H1 (cell line): ENCODE results near the gene RBM38. TPM values are rescaled to one million over a fixed set of nuclear protein-coding genes. Genes with fewer than 3 reads are reported as not detected.

Source experiments
- ASH2L ChIP-seq: fragments of 200-600, 300-600 bp; sonication (generic); IDR thresholded peaks from one replicate; pipeline ENCODE4 v1.7.1; 2017; ENCODE audit warnings: low read length
- ATF2 ChIP-seq: IDR thresholded peaks from 2 replicates; pipeline ENCODE4 v1.6.1; 2012; ENCODE audit warnings: low read length, inconsistent platforms
- BCL11A ChIP-seq, 2 experiments: IDR thresholded peaks; one replicate each; pipeline ENCODE4 v1.6.1; 2011; ENCODE audit warnings: low read depth in 2 of 2, low read length in 2 of 2, mild to moderate bottlenecking in 2 of 2
- BRCA1 ChIP-seq: IDR thresholded peaks from 2 replicates; pipeline ENCODE4 v1.6.1; 2012; ENCODE audit warnings: low read depth, low read length, improper control_type of control experiment
- CBX5 ChIP-seq: fragments of 300-800, 300-1000 bp; sonication (generic); IDR thresholded peaks from 2 replicates; pipeline ENCODE4 v1.7.1; 2016; ENCODE audit warnings: antibody characterized with exemption, low read length, low read depth
- CTCF ChIP-seq, 3 experiments: IDR thresholded peaks; 1 replicate in 2 of 3; 2 replicates in 1 of 3; pipeline versions ENCODE4 v1.5.1 to v1.6.1; 2011; ENCODE audit warnings: low read length in 3 of 3, mild to moderate bottlenecking in 3 of 3, inconsistent platforms in 2 of 3, low read depth in 1 of 3, moderate library complexity in 1 of 3; ENCODE audit not compliant: insufficient read depth in 1 of 3; ENCODE audit errors: control extremely low read depth in 1 of 3
- EP300 ChIP-seq, 2 experiments: IDR thresholded peaks; 1 replicate in 1 of 2; 2 replicates in 1 of 2; pipeline ENCODE4 v1.6.1; 2011 to 2012; ENCODE audit warnings: low read depth in 2 of 2, low read length in 2 of 2, mild to moderate bottlenecking in 2 of 2, borderline replicate concordance in 1 of 2, inconsistent platforms in 1 of 2, moderate library complexity in 1 of 2
- EZH2 ChIP-seq: fragments of 200-600 bp; sonication (generic); IDR thresholded peaks from 2 replicates; pipeline ENCODE4 v1.7.1; 2012; ENCODE audit warnings: low read depth, mild to moderate bottlenecking, moderate library complexity, low read length, inconsistent platforms; ENCODE audit not compliant: severe bottlenecking
- GABPA ChIP-seq: IDR thresholded peaks from 2 replicates; pipeline ENCODE4 v1.6.1; 2011; ENCODE audit warnings: mild to moderate bottlenecking, low read length, moderate library complexity, borderline replicate concordance; ENCODE audit not compliant: insufficient read depth
- GTF2F1 ChIP-seq: IDR thresholded peaks from 2 replicates; pipeline ENCODE4 v1.6.1; 2012; ENCODE audit warnings: low read depth, low read length, improper control_type of control experiment, borderline replicate concordance
- JUN ChIP-seq: IDR thresholded peaks from 2 replicates; pipeline ENCODE4 v1.6.1; 2011; ENCODE audit warnings: low read depth, mild to moderate bottlenecking, improper control_type of control experiment, low read length
- KDM1A ChIP-seq: fragments of 200-600, 300-600 bp; sonication (generic); IDR thresholded peaks from 2 replicates; pipeline ENCODE4 v1.7.1; 2016; ENCODE audit warnings: mild to moderate bottlenecking, low read length, borderline replicate concordance
- NANOG ChIP-seq: IDR thresholded peaks from 2 replicates; pipeline ENCODE4 v1.6.1; 2011; ENCODE audit warnings: low read length, low read depth, mild to moderate bottlenecking, inconsistent platforms; ENCODE audit not compliant: insufficient read depth, poor library complexity, severe bottlenecking
- POU5F1 ChIP-seq: IDR thresholded peaks from 2 replicates; pipeline ENCODE4 v1.6.1; 2011; ENCODE audit warnings: low read depth, mild to moderate bottlenecking, low read length, moderate library complexity
- RNF2 ChIP-seq: fragments of 200-900, 300-1000 bp; sonication (generic); IDR thresholded peaks from 2 replicates; pipeline ENCODE4 v1.7.1; 2016; ENCODE audit warnings: borderline replicate concordance, low read depth, mild to moderate bottlenecking, antibody characterized with exemption, low read length; ENCODE audit not compliant: poor library complexity, severe bottlenecking; ENCODE audit errors: missing control alignments
- SIN3A ChIP-seq, 2 experiments: IDR thresholded peaks in 1 of 2; conservative IDR thresholded peaks in 1 of 2; 2 replicates each; pipeline ENCODE4 v1.6.1; 2011 to 2012; ENCODE audit warnings: low read length in 2 of 2, improper control_type of control experiment in 1 of 2, low read depth in 1 of 2, mild to moderate bottlenecking in 1 of 2
- SIRT6 ChIP-seq: IDR thresholded peaks from one replicate; pipeline ENCODE4 v1.7.1; 2012; ENCODE audit warnings: low read length, inconsistent platforms
- TAF1 ChIP-seq: IDR thresholded peaks from 2 replicates; pipeline ENCODE4 v1.6.1; 2011; ENCODE audit warnings: mild to moderate bottlenecking, low read depth, low read length
- TCF12 ChIP-seq: IDR thresholded peaks from 2 replicates; pipeline ENCODE4 v1.6.1; 2011; ENCODE audit warnings: low read depth, mild to moderate bottlenecking, low read length
- polyA plus RNA-seq, 7 experiments: library from polyadenylated mRNA; depleted of rRNA in 3 of 7; stranded (reverse) in 5 of 7; unstranded in 2 of 7; fragments of >200 nt in 5 of 7; fragments of 200-250 nt in 2 of 7; gene quantifications; 1 replicate in 5 of 7; 2 replicates in 1 of 7; 4 replicates in 1 of 7; pipeline versions ENCODE4 v1.2.1 to v1.2.3, GENCODE V29; 2011 to 2013; ENCODE audit warnings: missing spikeins in 2 of 7, mixed read lengths in 2 of 7
- total RNA-seq: library from RNA; stranded (reverse); fragmentation: NEBNext Ultra II Directional; extraction: Animal tissue kit (Norgen Biotek cat#: 25700); gene quantifications from 2 replicates; pipeline ENCODE4 v1.2.1, GENCODE V29; 2021

Gene RBM38
- total and polyA plus RNA-seq, 2 of the 8 experiments (the other 6 are each of a cell fraction or from before 2014, with no cell fraction given) = 57.7 to 109 TPM

GRCh38 chr20:57351042-57351783, 40.0 kb upstream of the RBM38 start, which contains the start of gene RAE1 (continued):
- TF ChIP-seq GABPA (peak; percentile 68; the same call in 1 of the 2 replicates), BCL11A (IDR thresholded peaks at IDR 0.05; ENCODE audit: low read depth in 2 of 2, low read length in 2 of 2) (no peak), EP300 (IDR thresholded peaks at IDR 0.05; ENCODE audit: borderline replicate concordance in 1 of 2, low read depth in 2 of 2, low read length in 2 of 2) (no peak), ATF2 (no peak), BRCA1 (no peak), NANOG (no peak), TCF12 (no peak), SIN3A (conservative IDR thresholded peaks at IDR 0.05 in 1 of 2, IDR thresholded peaks at IDR 0.05 in 1 of 2; ENCODE audit: low read depth in 1 of 2, low read length in 2 of 2) (no peak), ASH2L (peak; percentile 93), RNF2 (no peak), TAF1 (peak; percentile 68), JUN (no peak), SIRT6 (no peak), EZH2 (no peak), CBX5 (no peak), KDM1A (no peak), POU5F1 (no peak), GTF2F1 (peak; percentile 24; the same call in 1 of the 2 replicates), CTCF (IDR thresholded peaks at IDR 0.05; ENCODE audit: control extremely low read depth in 1 of 3, insufficient read depth in 1 of 3, low read depth in 1 of 3, low read length in 3 of 3) (no peak)
